ENCODE results near the gene ZC3H13. TPM values are rescaled to one million over a fixed set of nuclear protein-coding genes. Genes with fewer than 3 reads are reported as not detected.

The ZC3H13 gene
- total RNA-seq: 36.5 TPM

GRCh38 chr13:46052319-46053161 is at the start of gene ZC3H13:
Gene ZC3H13, minus strand, starts transcription at chr13:46052746. Its CDS starts 7,239 bp downstream, at chr13:46045507.
- DNase-seq: peak; percentile 90

GRCh38 chr13:46102255-46102605 is 49.7 kb upstream of the ZC3H13 start:
- no peak for DNase-seq

- no peak for DNase-seq
Measured at GRCh38 chr13:46101484-46102254, 49.1 kb upstream of the ZC3H13 start.

- DNase-seq: no peak
Measured at GRCh38 chr13:46101002-46101401, 48.5 kb upstream of the ZC3H13 start.

- no peak for DNase-seq
Measured at GRCh38 chr13:46100191-46100815, 47.8 kb upstream of the ZC3H13 start.

- no peak for DNase-seq
Measured at GRCh38 chr13:46097663-46098062, 45.1 kb upstream of the ZC3H13 start.

- DNase-seq: peak; percentile 17
Measured at GRCh38 chr13:46097015-46097414, 44.5 kb upstream of the ZC3H13 start.

GRCh38 chr13:46094478-46094877 is 41.9 kb upstream of the ZC3H13 start:
- no peak for DNase-seq

GRCh38 chr13:46088821-46089562 is 36.4 kb upstream of the ZC3H13 start:
- DNase-seq: no peak

- no peak for DNase-seq
Measured at GRCh38 chr13:46087481-46087880, 34.9 kb upstream of the ZC3H13 start.

GRCh38 chr13:46086985-46087384 is 34.4 kb upstream of the ZC3H13 start:
- DNase-seq: no peak

GRCh38 chr13:46086421-46086922 is 33.9 kb upstream of the ZC3H13 start:
- no peak for DNase-seq

- no peak for DNase-seq
Measured at GRCh38 chr13:46085737-46086136, 33.2 kb upstream of the ZC3H13 start.

- no peak for DNase-seq
Measured at GRCh38 chr13:46082324-46082723, 29.8 kb upstream of the ZC3H13 start.

GRCh38 chr13:46079770-46080169 is 27.2 kb upstream of the ZC3H13 start:
- no peak for DNase-seq

- no peak for DNase-seq
Measured at GRCh38 chr13:46077265-46077664, 24.7 kb upstream of the ZC3H13 start.

GRCh38 chr13:46076827-46077226 is 24.3 kb upstream of the ZC3H13 start:
- DNase-seq: no peak

- no peak for DNase-seq
Measured at GRCh38 chr13:46075811-46076210, 23.3 kb upstream of the ZC3H13 start.

GRCh38 chr13:46071590-46072249 is 19.2 kb upstream of the ZC3H13 start:
- DNase-seq: no peak

- no peak for DNase-seq
Measured at GRCh38 chr13:46063292-46063691, 10.7 kb upstream of the ZC3H13 start.

- no peak for DNase-seq
Measured at GRCh38 chr13:46062185-46062584, 9.6 kb upstream of the ZC3H13 start.

GRCh38 chr13:46059405-46059804 is 6.9 kb upstream of the ZC3H13 start:
- no peak for DNase-seq

All from occipital lobe (tissue), 2 donors.